ENCODE data around the gene STAG1. TPM values are rescaled to one million over a fixed set of nuclear protein-coding genes. Genes with fewer than 3 reads are reported as not detected.
"Not testable (repeated sequence)": the region's sequence is repeated elsewhere in the genome, so short reads cannot be mapped to it uniquely, and the experiment has no call there.

STAG1 gene
- total RNA-seq, 2 donors from 2014 or later = 26.8 to 29.8 TPM

DNA sequence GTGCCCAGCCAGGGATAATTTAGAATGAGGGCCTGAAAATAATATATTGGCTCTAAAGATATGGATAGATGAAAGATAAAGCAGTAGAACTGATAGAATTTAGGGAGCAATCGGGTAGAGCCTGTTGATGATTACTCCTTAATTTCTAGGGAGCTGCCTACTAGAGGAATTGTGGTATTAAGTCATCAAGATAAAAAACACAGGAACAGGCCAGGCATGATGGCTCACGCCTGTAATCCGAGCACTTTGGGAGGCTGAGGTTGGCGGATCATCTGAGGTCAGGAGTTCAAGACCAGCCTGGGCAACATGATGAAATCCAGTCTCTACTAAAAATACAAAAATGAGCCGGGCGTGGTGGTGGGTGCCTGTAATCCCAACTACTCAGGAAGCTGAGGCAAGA, 371.6 kb downstream of the STAG1 start:
- no peaks in the 10 kb centered on the region for H3K4me1 ChIP-seq (ENCODE audit: control insufficient read depth, insufficient read depth, low read length)
- no peaks in the 10 kb centered on the region for H3K27me3 ChIP-seq (ENCODE audit: control insufficient read depth, insufficient read depth, low read length, poor library complexity, severe bottlenecking)
- H3K4me3 Mint-ChIP-seq = no peak overlapping the region
- H3K27ac ChIP-seq (ENCODE audit: low read depth, low read length) = no peak overlapping the region
- 93 to 100% methylated on average over 1 to 6 of the region's 6 CpGs for WGBS, 2 experiments (ENCODE audit: insufficient coverage in 1 of 2, insufficient read length in 1 of 2)
- H3K36me3 ChIP-seq (ENCODE audit: control insufficient read depth, insufficient read depth, low read length) = peaks cover 4% of the 10 kb centered on the region
- peaks cover 13% of the 10 kb centered on the region for H3K36me3 Mint-ChIP-seq (ENCODE audit: low read depth)
- H3K4me3 ChIP-seq (ENCODE audit: low read length) = no peak overlapping the region
- H3K9me3 Mint-ChIP-seq = no peaks in the 10 kb centered on the region
- no peaks in the 10 kb centered on the region for H3K27me3 Mint-ChIP-seq (ENCODE audit: insufficient read depth)
- DNase-seq = no peak
- no peak overlapping the region for H3K9ac ChIP-seq (ENCODE audit: extremely low read depth, low read length, poor library complexity, severe bottlenecking)
- TF ChIP-seq, protein P1, sequence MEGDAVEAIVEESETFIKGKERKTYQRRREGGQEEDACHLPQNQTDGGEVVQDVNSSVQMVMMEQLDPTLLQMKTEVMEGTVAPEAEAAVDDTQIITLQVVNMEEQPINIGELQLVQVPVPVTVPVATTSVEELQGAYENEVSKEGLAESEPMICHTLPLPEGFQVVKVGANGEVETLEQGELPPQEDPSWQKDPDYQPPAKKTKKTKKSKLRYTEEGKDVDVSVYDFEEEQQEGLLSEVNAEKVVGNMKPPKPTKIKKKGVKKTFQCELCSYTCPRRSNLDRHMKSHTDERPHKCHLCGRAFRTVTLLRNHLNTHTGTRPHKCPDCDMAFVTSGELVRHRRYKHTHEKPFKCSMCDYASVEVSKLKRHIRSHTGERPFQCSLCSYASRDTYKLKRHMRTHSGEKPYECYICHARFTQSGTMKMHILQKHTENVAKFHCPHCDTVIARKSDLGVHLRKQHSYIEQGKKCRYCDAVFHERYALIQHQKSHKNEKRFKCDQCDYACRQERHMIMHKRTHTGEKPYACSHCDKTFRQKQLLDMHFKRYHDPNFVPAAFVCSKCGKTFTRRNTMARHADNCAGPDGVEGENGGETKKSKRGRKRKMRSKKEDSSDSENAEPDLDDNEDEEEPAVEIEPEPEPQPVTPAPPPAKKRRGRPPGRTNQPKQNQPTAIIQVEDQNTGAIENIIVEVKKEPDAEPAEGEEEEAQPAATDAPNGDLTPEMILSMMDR (conservative IDR thresholded peaks at IDR 0.05) = no peak
- H3K9me3 ChIP-seq (ENCODE audit: control insufficient read depth, low read length) = no peaks in the 10 kb centered on the region
- H3K27ac Mint-ChIP-seq = no peak overlapping the region
- no peaks in the 10 kb centered on the region for H3K4me1 Mint-ChIP-seq

DNA sequence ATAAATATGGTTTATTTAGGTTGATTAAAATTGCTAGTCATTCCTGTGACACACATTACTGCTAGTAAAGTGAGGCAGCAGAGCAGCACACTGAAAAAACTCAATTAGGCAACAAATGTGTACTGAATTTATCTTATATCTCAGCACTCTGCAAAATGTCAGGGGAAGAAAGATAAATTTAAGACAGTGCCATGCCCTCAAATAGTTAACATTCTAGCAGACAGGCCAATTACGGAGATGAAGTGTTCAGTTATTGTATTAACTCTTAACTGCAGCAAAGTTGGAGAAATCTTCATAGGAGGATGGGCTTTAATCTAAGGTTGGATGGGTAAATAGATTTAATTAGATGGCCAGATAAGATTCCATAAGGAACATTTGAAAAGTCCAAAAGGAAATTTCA, 374.2 kb downstream of the STAG1 start:
- peaks cover 23% of the 10 kb centered on the region for H3K36me3 Mint-ChIP-seq (ENCODE audit: low read depth)
- Histone ChIP-seq H3K27me3 (ENCODE audit: control insufficient read depth, insufficient read depth, low read length, poor library complexity, severe bottlenecking) (no peaks in the 10 kb centered on the region), H3K9me3 (ENCODE audit: control insufficient read depth, low read length) (no peaks in the 10 kb centered on the region), H3K36me3 (ENCODE audit: control insufficient read depth, insufficient read depth, low read length) (peaks cover 7% of the 10 kb centered on the region), H3K9ac (ENCODE audit: extremely low read depth, low read length, poor library complexity, severe bottlenecking) (no peak overlapping the region), H3K4me1 (ENCODE audit: control insufficient read depth, insufficient read depth, low read length) (no peaks in the 10 kb centered on the region), H3K27ac (ENCODE audit: low read depth, low read length) (no peak overlapping the region), H3K4me3 (ENCODE audit: low read length) (no peak overlapping the region)
- DNase-seq = no peak
- H3K4me3 Mint-ChIP-seq = no peak overlapping the region
- 80 to 97% methylated on average over 1 of the region's 1 CpG for WGBS, 2 experiments (ENCODE audit: insufficient coverage in 1 of 2, insufficient read length in 1 of 2)
- H3K27ac Mint-ChIP-seq = no peak overlapping the region
- H3K4me1 Mint-ChIP-seq = no peaks in the 10 kb centered on the region
- no peaks in the 10 kb centered on the region for H3K9me3 Mint-ChIP-seq
- no peaks in the 10 kb centered on the region for H3K27me3 Mint-ChIP-seq (ENCODE audit: insufficient read depth)
- TF ChIP-seq, protein P1 (conservative IDR thresholded peaks at IDR 0.05) = no peak

DNA sequence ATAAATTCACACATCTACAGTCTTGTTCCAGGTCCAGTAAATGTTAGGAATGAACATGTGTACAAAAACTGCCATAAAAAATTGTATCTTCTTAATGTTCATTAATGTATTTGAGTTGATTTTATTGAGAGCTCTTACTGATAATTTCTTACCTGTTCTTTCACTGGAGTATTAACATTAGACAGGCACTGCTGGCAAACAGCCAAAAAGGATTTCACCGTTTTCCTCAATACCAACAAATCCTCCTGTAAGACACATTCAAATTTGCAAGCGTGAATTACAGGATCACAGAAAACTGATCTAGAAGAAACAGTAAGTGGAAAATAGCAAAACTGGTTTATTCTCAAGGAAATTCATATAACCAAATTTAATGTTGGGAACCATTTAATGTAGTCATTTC, 374.7 kb downstream of the STAG1 start:
- TF ChIP-seq, protein P1 (conservative IDR thresholded peaks at IDR 0.05) = no peak
- no peaks in the 10 kb centered on the region for H3K27me3 ChIP-seq (ENCODE audit: control insufficient read depth, insufficient read depth, low read length, poor library complexity, severe bottlenecking)
- H3K36me3 ChIP-seq (ENCODE audit: control insufficient read depth, insufficient read depth, low read length) = peaks cover 7% of the 10 kb centered on the region
- H3K4me3 ChIP-seq (ENCODE audit: low read length) = no peak overlapping the region
- no peak overlapping the region for H3K4me3 Mint-ChIP-seq
- no peaks in the 10 kb centered on the region for H3K27me3 Mint-ChIP-seq (ENCODE audit: insufficient read depth)
- H3K9me3 ChIP-seq (ENCODE audit: control insufficient read depth, low read length) = no peaks in the 10 kb centered on the region
- no peak for DNase-seq
- no peak overlapping the region for H3K27ac ChIP-seq (ENCODE audit: low read depth, low read length)
- H3K4me1 ChIP-seq (ENCODE audit: control insufficient read depth, insufficient read depth, low read length) = no peaks in the 10 kb centered on the region
- H3K9me3 Mint-ChIP-seq = no peaks in the 10 kb centered on the region
- 86 to 93% methylated on average over 1 to 2 of the region's 2 CpGs for WGBS, 2 experiments (ENCODE audit: insufficient coverage in 1 of 2, insufficient read length in 1 of 2)
- H3K36me3 Mint-ChIP-seq (ENCODE audit: low read depth) = peaks cover 26% of the 10 kb centered on the region
- no peaks in the 10 kb centered on the region for H3K4me1 Mint-ChIP-seq
- H3K27ac Mint-ChIP-seq = no peak overlapping the region
- no peak overlapping the region for H3K9ac ChIP-seq (ENCODE audit: extremely low read depth, low read length, poor library complexity, severe bottlenecking)

DNA sequence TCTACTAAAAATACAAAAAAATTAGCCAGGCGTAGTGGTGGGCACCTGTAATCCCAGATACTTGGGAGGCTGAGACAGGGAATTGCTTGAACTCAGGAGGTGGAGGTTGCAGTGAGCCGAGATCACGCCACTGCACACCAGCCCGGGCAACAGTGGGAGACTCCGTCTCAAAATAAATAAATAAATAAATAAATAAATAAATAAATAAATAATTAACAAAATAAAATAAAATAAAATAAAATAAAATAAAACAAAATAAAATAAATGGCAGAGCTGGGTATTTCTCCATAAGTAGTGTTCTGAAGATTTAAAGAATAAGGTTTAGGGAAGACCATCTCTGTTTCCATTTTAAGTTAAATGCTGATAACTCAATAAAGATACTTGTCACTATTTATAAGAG, 376.4 kb downstream of the STAG1 start:
- H3K27ac Mint-ChIP-seq; H3K4me1 ChIP-seq (ENCODE audit: control insufficient read depth, insufficient read depth, low read length); H3K27me3 Mint-ChIP-seq (ENCODE audit: insufficient read depth); H3K4me1 Mint-ChIP-seq; H3K9me3 ChIP-seq (ENCODE audit: control insufficient read depth, low read length); H3K9me3 Mint-ChIP-seq; H3K9ac ChIP-seq (ENCODE audit: extremely low read depth, low read length, poor library complexity, severe bottlenecking); H3K27ac ChIP-seq (ENCODE audit: low read depth, low read length); H3K27me3 ChIP-seq (ENCODE audit: control insufficient read depth, insufficient read depth, low read length, poor library complexity, severe bottlenecking); DNase-seq; H3K36me3 ChIP-seq (ENCODE audit: control insufficient read depth, insufficient read depth, low read length); H3K4me3 Mint-ChIP-seq; H3K4me3 ChIP-seq (ENCODE audit: low read length): not testable (repeated sequence)
- 98 to 100% methylated on average over 1 to 2 of the region's 5 CpGs for WGBS, 2 experiments (ENCODE audit: insufficient coverage in 1 of 2, insufficient read length in 1 of 2)
- peaks cover 31% of the 10 kb centered on the region for H3K36me3 Mint-ChIP-seq (ENCODE audit: low read depth)

All from endodermal cell (in vitro differentiated cells).